Measurements from ENCODE around the gene DCDC2B.
"Not testable (repeated sequence)": the region's sequence is repeated elsewhere in the genome, so short reads cannot be mapped to it uniquely, and the experiment has no call there.

DCDC2B gene

DNA sequence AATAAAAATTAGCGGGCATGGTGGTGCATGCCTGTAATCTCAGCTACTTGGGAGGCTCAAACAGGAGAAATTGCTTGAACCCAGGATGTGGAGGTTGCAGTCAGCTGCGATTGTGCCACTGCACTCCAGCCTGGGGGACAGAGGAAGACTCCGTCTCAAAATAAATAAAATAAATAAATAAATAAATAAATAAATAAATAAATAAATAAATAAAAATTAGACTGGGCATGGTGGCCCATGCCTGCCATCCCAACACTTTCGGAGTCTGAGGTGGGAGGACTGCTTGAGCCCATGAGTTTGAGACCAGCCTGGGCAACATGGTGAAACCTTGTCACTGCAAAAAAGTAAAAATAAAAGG, 54.3 kb downstream of the DCDC2B start:
- DNase-seq (ENCODE audit: low read depth) = not testable (repeated sequence)

DNA sequence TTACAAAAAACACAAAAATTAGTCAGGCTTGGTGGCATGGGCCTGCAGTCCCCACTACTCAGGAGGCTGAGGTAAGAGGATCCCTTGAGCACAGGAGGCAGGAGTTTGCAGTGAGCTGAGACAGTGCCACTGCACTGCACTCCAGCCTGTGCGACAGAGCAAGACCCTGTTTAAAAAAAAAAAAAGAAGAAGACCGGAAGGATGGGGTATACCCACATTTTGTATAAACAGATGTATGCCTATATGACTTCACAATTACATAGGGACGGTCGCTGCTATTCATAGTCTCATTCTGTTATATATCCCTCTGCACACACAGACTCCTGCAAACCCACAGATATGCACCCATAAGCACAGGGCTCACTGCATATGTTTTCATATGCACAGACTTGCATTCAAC, 54.9 kb downstream of the DCDC2B start:
- no peak for DNase-seq (ENCODE audit: low read depth)

Measured in stimulated activated CD8-positive, alpha-beta memory T cell treated with anti-CD3 and anti-CD28 coated beads, Interleukin-15, amount 100 ng/mL, for 24 hours (primary cell).